ENCODE results near the gene RYR2. TPM values are rescaled to one million over a fixed set of nuclear protein-coding genes. Genes with fewer than 3 reads are reported as not detected.

The RYR2 gene
- total and polyA plus RNA-seq, 9 of the 15 experiments (the other 6 are each of a cell fraction or from before 2014, with no cell fraction given) = 0.03 to 0.42 (median 0.14) TPM

- TF ChIP-seq SNRNP70 (optimal IDR thresholded peaks at IDR 0.05; ENCODE audit: low read depth, low read length) = no peak
- TF ChIP-seq, protein P1, sequence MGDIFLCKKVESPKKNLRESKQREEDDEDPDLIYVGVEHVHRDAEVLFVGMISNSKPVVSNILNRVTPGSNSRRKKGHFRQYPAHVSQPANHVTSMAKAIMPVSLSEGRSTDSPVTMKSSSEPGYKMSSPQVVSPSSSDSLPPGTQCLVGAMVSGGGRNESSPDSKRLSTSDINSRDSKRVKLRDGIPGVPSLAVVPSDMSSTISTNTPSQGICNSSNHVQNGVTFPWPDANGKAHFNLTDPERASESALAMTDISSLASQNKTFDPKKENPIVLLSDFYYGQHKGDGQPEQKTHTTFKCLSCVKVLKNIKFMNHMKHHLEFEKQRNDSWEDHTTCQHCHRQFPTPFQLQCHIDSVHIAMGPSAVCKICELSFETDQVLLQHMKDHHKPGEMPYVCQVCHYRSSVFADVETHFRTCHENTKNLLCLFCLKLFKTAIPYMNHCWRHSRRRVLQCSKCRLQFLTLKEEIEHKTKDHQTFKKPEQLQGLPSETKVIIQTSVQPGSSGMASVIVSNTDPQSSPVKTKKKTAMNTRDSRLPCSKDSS (IDR thresholded peaks at IDR 0.05; ENCODE audit: low read depth, partially characterized antibody) = no peak
- TF ChIP-seq ZBTB8A (IDR thresholded peaks at IDR 0.05; ENCODE audit: partially characterized antibody) = no peak
- TF ChIP-seq MAZ (CRISPR knock-in tag; conservative IDR thresholded peaks at IDR 0.05 in 1 of 2, IDR thresholded peaks at IDR 0.05 in 1 of 2) = no peak
- no peak for TF ChIP-seq ZNF274 (IDR thresholded peaks at IDR 0.05; ENCODE audit: borderline replicate concordance, low read depth, low read length)
- TF ChIP-seq ZFP91 (CRISPR knock-in tag; IDR thresholded peaks at IDR 0.05) = no peak
- TF ChIP-seq DNMT1 (IDR thresholded peaks at IDR 0.05) = no peak
- no peak for TF ChIP-seq HDAC1 (IDR thresholded peaks at IDR 0.05)
- no peak for TF ChIP-seq SIN3B (IDR thresholded peaks at IDR 0.05; ENCODE audit: low read depth)
These were observed 216.9 kb downstream of the RYR2 start (continued) for GRCh38 chr1:237258871-237259270.
